ENCODE results near the gene NHLH1. TPM values are rescaled to one million over a fixed set of nuclear protein-coding genes. Genes with fewer than 3 reads are reported as not detected.

NHLH1 gene
- under 1 TPM; 0.08 to 0.23 (median 0.16) TPM for polyA plus RNA-seq (ENCODE audit: insufficient read length in 4 of 4)

DNA sequence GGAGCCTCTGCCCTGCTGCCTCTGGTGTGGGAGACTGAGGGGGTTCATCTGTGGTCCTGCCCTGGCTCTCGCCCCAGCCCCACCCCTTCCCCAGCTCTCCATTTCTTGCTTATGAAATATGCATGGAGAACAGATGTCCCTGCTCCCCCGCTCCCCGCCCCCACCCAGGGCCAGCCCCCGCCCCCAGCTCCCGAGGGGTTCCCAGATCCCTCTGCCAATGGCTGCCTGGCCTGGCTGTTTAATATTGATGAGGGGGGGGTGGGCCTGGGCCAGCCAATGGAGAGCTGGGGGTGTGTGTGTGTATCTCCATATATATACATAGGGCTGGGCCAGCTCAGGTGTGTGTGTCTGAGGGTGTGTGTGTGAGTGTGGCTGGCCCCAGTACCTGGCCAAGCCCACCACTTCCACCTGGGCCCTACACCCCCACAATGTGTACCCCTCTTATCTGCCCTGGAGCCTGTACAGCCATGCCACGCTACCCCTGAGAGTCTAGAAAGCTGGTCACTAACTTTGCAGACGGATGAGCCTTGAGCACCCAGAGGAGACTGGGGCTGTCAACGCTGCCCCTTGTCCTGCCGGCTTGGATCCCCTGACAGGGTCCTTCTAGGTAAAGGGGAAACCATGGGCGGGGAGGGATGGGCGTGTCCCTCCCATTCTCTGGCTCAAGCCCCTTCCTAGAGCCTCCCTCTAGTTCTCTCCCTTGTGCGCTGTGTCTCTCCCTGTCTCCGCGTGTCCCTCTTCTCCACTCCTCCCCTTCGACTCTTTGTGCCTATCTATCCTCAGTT lies at the start of gene NHLH1:
NHLH1 (plus strand) TSS at position 341 of the 785 bp plus-strand sequence. CDS start 3,661 bp downstream, outside the sequence.
- DNase-seq (ENCODE audit: low read depth in 4 of 4, low spot score in 3 of 4): no peak

DNA sequence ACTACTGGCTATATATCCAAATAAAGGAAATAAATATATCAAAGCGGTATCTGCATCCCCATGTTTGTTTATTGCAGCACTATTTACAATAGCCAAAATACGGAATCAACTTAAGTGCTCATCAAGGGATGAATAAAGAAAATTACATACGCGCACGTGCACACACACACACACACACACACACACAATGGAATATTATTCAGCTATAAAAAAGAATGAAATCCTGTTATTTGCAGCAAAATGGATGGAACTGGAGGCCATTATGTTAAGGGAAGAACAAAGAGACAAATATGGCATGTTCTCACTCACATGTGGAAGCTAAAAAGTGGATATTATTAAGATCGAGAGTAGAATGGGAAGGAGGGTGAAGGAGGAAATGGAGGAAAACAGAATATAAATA lies 44.0 kb upstream of the NHLH1 start:
- no peak for DNase-seq (ENCODE audit: low read depth in 4 of 4, low spot score in 3 of 4)

DNA sequence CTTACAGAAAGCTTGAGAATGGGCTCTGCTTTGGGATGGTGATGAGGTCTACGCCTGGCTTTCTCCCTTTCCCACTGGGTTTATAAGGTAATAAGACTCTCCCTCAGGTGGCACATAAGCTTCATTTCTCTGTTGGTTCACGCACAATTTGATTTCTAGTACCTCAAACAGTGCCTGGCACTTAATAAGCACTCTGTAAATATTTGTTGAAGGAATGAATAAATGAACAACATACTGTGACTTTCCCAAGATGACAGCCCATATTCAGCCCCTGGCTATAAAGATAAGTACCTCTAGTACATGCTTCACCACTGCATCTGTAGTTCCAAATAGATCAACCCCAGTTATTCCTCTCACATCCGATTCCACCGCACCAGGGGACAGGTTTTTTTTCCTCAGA lies 41.6 kb upstream of the NHLH1 start:
- DNase-seq (ENCODE audit: low read depth in 4 of 4, low spot score in 3 of 4): no peak

DNA sequence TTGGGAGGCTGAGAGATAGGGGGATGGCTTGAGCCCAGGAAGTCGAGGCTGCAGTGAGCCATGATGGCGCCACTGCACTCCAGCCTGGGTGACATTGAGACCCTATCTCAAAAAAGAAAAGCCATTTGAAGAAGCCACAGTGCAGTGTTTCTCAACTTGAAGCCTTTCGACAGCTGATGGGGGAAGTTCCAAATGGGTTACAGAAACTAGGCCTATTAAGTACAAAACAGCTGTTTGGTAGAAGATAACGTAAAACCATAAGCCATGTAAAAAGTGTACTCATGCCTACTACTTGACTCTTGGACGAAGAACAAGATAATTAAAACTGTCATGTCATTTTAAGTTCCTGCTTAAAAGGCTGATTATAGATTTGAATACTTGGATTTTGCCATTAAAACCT lies 40.5 kb upstream of the NHLH1 start:
- no peak for DNase-seq (ENCODE audit: low read depth in 4 of 4, low spot score in 3 of 4)

- no peak for DNase-seq (ENCODE audit: low read depth in 4 of 4, low spot score in 3 of 4)
Measured at GRCh38 chr1:160328184-160328583, 38.7 kb upstream of the NHLH1 start.

DNA sequence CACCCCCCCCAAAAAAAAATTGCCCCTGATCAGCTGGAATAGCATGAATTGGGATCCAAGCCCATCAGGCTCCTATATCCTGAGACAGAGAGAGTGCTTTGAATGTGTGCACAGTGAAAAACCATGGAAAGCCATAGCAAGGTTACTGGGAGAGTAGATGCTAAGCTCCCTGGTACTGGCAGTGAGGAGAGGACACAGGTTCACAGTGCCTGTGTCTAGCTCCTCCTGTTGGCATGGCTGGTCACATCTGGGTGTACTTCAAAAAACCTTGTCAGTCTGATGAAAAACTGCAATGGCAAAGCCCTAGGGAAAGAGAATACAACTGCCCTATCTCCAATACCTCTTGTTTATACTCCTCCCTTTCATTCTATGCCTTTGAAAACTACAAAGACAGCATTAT lies 36.8 kb upstream of the NHLH1 start:
- no peak for DNase-seq (ENCODE audit: low read depth in 4 of 4, low spot score in 3 of 4)

DNA sequence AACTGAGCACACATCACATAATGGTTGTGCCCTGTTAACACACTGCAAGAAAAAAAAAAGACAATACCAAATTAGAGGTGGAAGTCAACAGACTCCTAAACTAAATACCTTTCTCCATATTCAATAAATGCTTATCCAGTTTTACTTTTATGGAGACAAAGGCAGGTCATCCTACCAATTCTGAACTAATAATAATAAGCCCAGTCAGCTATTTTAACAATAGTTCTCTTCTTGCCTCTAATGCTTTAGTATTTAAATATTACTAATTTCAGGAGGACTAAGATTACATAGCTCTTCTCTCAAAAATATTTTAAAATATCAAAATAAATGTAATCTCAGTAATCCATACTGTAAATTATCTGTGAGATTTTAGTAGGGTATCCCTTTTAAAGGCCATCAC lies 34.4 kb upstream of the NHLH1 start:
- no peak for DNase-seq (ENCODE audit: low read depth in 4 of 4, low spot score in 3 of 4)

- no peak for DNase-seq (ENCODE audit: low read depth in 4 of 4, low spot score in 3 of 4)
Measured at GRCh38 chr1:160338580-160338979, 28.3 kb upstream of the NHLH1 start.

DNA sequence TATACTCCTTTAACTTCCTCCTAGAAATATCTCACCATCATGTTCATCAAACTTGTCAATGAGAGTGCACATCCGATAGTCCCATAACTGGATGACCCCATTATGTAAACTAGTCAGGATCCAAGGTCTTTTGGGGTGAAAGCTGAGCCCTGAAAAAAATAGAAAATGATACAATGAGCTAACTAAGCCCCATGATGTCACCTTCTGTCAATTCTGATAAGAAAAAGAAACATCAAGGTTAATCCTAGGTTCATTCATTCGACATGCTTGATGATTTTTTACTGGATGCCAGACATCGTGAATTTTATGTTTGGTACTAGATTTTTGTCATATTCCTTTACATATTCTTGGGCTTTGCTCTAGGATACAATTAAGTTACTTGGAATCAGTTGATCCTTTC lies 26.7 kb upstream of the NHLH1 start:
- no peak for DNase-seq (ENCODE audit: low read depth in 4 of 4, low spot score in 3 of 4)

DNA sequence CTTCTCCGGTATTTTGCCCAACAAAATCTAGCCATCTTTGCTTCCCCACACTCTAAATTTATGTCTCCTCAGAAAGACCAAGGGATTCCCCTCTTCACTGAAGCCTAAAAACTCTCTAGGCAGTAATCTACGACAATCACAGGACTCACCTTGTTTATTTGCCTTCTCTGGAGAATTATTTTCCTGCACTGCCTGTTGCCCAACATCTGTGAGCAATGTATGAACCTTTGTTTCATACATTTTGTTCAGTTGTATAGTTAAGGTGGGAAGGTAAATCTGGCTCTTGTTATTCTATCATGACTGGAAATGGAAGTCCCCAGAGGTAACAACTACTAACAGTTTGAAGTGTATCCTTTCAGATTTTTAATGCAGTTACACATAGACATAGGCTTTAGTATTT lies 26.0 kb upstream of the NHLH1 start:
- no peak for DNase-seq (ENCODE audit: low read depth in 4 of 4, low spot score in 3 of 4)

DNA sequence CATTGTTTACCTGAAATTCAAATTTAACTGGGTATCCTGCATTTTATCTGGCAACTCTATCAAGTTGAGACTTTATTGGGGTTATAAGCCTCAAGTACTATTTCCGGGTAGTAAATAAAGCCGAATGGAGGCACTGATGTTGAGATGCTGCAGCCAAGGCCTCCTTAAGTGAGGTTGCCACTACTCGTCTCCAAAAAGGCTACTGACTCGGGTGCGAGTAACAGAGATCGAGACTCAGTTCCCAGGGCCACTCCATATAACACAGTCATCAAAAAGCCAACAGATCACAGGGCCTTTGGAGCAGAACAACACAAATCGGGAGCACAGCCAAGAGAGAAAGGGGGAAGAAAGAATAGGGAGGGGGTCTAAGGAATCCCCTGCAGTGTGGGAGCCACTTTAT lies 24.3 kb upstream of the NHLH1 start:
- DNase-seq (ENCODE audit: low read depth in 4 of 4, low spot score in 3 of 4): peak in 2 of 4 donors; percentile 7 to 32

DNA sequence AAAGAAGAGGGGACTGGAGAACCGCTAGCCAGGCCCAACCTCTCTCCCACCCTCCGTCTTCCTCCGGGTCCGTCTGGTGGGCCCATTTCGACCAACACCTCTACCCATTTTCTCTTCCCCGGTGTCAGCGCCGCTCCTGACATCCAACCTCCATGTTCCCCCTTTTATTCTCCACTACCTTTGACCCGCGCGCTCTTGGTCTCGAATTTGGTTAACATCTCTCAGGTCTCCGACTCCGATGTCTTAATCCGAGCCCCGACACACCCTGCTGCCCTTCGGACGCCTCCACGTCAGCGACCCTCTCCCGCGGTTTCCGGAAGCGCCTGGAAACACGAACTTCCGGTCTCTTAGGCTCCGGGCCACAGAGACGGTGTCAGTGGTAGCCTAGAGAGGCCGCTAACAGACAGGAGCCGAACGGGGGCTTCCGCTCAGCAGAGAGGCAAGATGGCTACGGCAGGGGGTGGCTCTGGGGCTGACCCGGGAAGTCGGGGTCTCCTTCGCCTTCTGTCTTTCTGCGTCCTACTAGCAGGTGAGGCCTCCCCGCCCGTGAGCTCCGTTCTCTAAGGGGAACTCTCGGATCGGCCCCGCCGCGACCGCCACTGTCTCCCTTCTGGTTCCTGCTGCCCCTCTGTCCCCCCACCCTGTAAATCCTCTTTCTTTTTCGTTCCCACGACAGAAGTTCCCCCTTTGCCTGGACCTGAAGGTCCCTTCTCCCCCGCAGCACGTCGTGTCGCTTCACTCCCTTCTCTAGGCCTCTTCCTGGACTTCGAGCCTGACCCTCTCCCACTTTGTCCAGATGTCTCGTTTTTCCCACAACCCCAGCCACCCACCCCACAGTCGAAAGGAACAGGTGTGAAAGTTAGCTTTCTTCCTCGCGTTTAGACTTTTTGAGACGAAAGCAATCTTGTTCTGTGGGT lies 23.7 kb upstream of the NHLH1 start, which contains the start of the genes COPA and NCSTN:
COPA (minus strand) TSS at position 298 of the 917 bp plus-strand sequence; CDS start at position 218, 80 bp downstream.
NCSTN (plus strand) TSS at position 431 of the 917 bp plus-strand sequence; CDS start at position 445, 14 bp downstream.
- peak; percentile 82 to 92 (median 91) for DNase-seq (ENCODE audit: low read depth in 4 of 4, low spot score in 3 of 4)

- DNase-seq (ENCODE audit: low read depth in 4 of 4, low spot score in 3 of 4): no peak
Measured at GRCh38 chr1:160344241-160344640, 22.6 kb upstream of the NHLH1 start.

GRCh38 chr1:160344936-160345335 lies 21.9 kb upstream of the NHLH1 start:
- DNase-seq (ENCODE audit: low read depth in 4 of 4, low spot score in 3 of 4): no peak

- no peak for DNase-seq (ENCODE audit: low read depth in 4 of 4, low spot score in 3 of 4)
Measured at GRCh38 chr1:160346463-160346862, 20.4 kb upstream of the NHLH1 start.

- no peak for DNase-seq (ENCODE audit: low read depth in 4 of 4, low spot score in 3 of 4)
Measured at GRCh38 chr1:160346958-160347357, 19.9 kb upstream of the NHLH1 start.

- DNase-seq (ENCODE audit: low read depth in 4 of 4, low spot score in 3 of 4): no peak
Measured at GRCh38 chr1:160351629-160352028, 15.2 kb upstream of the NHLH1 start.

- no peak for DNase-seq (ENCODE audit: low read depth in 4 of 4, low spot score in 3 of 4)
Measured at GRCh38 chr1:160352555-160352954, 14.3 kb upstream of the NHLH1 start.

DNA sequence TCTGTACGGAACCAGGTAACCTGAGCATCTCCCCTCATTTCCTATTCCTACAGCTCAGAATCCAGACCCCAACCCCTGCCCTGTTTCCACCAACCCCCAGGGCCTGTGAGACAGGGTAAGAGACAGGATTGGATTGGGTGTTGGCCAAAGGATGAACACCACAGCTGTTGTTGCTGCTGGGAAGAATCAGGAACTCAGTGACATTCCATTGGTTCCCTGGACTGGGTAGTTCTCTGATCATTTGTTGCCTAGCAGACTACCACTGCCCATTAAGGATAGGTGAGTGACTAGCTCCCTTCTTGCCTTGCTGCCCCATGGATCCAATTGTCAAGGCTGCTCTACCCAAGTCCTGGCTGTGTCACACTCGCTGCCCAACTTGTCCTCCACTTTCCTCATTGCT lies 13.6 kb upstream of the NHLH1 start:
- DNase-seq (ENCODE audit: low read depth in 4 of 4, low spot score in 3 of 4): no peak

DNA sequence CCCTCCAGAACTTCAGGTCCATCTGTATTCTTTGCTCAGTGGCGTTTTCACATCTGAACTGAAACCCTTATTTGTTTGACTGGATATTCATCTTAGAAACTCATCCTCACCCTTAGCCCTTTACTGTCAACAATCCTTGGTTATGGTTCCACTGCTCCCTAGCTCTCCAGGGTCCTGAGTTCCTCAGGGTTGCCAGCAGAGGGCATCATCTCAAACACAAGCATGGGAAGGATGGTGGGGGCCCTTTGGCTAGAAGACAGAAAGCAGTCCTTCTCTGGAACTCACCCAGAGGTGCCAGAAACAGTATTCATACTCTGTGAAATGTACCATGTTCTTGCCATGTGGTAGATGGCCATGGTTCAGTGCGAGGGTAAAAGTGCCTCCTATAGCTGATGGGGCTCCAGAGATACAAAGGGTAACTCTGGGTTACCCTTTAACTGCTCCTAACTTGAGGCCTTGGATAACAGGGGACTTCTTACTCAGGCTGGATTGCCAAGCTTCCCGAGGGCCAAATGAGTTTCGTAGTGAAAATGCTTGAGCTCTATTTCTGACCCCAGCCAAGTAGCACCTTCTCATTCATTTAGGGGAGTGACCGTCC lies 12.4 kb upstream of the NHLH1 start:
- DNase-seq (ENCODE audit: low read depth in 4 of 4, low spot score in 3 of 4): no peak

Measured in right renal pelvis (tissue), 4 donors.